ENCODE data around the gene PLEKHG4B.
"Not testable (repeated sequence)": the region's sequence is repeated elsewhere in the genome, so short reads cannot be mapped to it uniquely, and the experiment has no call there.

The PLEKHG4B gene

DNA sequence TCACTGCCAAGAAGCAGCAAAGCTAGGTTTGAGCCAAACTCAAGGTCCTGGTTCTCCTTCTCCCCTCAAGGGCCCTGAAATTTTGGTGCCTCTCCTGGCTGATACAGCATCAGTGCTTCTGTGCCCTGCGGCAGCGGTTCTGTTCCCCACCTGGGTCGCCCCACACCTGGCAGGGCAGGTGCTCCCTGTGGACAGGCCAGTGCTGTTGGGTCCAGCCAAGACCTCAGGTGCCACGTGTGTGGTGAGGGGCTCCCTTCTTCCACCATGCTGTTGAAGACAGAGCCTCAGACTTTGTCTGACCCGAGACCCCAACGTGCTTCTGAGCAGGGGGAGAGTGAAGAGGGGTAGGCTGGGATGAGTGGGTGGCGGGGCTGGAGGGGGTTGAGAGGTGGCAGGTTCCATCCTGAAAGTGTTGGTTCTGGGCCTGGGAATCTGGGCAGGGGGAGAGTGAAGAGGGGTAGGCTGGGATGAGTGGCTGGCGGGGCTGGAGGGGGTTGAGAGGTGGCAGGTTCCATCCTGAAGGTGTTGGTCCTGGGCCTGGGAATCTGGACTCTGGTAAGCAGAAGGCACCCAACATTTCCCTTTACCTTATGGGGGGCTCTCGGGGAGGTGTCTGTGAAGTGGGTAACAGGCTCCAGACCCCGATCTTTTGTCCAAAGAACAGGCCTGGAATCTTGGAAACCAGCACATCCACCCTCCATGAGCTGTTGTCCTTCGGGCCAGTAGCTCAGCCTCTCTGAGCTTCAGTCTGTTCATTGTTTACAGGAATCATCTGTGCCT is 2.3 kb downstream of the PLEKHG4B start:
- no peak for DNase-seq (ENCODE audit: low read depth in 3 of 3)

DNA sequence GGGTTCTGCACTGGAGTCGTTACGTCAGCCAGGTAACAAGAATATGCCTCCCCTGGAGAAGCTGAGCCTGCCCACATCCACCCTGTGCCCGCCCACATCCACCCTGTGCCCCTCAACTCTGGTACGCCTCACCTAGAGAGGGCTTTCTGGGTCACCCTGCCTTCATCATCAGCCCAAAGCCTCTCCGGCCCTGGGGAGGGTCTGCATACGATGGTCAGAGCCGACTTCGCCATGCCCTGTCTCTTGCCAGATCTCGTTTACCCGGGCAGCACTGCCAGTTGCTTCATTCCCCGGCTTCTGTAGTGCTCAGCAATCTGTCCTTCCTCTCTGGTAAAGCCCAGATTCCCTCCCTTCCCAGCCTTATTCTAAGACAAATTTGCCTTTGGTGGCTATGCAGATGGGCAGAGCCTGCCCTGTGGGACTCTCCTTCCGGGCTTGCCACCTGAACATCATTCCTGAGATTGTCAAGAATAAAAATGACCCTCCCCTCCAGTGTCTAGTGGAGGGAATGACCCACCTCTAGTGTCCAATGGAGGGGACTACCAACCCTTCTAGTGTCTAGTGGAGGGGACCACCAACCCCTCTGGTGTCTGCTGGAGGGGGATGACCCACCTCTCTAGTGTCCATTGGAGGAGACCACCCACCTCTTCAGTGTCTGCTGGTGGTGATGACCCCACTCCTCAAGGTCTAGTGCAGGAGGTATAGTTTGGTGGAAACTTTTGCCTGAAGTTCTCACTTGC is 3.4 kb downstream of the PLEKHG4B start:
- DNase-seq (ENCODE audit: low read depth in 3 of 3): no peak

DNA sequence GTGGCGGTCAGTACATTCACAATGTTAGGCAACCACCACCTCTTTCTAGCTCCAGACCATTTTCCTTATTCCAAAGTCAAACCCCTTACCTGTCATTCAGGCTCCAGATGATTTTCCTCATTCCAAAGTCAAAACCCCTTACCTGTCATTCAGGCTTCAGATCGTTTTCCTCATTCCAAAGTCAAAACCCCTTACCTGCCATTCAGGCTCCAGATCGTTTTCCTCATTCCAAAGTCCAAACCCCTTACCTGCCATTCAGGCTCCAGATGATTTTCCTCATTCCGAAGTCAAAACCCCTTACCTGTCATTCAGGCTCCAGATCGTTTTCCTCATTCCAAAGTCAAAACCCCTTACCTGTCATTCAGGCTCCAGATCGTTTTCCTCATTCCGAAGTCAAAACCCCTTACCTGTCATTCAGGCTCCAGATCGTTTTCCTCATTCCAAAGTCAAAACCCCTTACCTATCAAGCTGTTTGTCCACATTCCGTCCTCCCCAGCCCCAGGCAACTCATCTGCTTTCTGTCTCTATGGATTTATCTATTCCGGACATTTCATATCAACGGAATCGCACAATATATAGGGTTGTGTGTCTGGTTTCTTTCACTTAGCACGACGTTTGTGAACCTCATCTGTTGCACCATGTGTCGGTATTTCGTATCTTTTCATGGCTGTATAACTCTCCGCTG is 5.2 kb downstream of the PLEKHG4B start:
- DNase-seq (ENCODE audit: low read depth in 3 of 3): no peak

DNA sequence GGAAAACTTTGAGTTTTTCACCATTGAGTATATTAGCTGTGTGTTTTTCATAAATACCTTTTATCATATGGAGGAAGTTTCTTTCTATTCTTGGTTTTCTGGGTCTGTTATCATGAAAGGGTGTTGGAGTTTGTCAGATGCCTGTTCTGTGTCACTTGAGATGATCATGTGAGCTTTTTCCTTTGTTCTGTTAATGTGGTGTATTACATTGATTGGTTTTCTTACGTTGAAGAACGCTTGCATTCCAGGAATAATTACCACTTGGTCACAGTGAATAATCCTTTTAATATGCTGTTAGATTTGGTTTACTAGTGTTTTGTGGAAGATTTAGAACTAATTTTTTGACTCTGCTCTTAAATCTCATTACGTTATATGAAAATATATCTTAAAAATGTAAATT is 7.8 kb downstream of the PLEKHG4B start:
- no peak for DNase-seq (ENCODE audit: low read depth in 3 of 3)

DNA sequence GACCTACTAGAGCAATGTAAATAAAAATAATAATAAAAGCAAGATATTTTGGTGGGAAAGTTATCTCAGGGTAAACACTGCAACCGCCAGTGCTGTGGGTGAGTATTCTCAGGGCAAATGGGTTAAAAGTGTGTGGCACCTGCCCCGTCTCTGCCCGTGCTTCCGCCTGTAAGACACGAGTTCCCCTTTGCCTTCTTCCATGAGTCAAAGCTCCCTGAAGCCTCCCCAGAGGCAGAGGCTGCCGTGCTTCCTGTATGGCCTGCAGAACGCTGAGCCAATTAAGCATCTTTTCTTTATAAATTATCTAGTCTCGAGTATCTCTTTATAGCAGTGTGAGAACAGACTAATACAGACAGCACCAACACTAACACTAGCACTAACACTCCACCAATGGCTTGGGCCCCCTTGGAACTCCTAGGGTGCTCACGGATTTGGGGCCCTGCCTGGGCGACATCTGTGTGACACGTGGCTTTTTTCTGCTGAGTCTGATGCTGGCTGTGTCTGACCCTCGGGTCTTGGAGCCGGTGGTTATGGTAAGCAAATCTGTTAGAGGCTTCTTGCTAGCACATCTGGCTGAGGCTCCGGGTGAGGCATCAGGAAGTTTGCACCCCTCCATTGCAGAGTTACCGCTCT is 10.6 kb downstream of the PLEKHG4B start:
- no peak for DNase-seq (ENCODE audit: low read depth in 3 of 3)

DNA sequence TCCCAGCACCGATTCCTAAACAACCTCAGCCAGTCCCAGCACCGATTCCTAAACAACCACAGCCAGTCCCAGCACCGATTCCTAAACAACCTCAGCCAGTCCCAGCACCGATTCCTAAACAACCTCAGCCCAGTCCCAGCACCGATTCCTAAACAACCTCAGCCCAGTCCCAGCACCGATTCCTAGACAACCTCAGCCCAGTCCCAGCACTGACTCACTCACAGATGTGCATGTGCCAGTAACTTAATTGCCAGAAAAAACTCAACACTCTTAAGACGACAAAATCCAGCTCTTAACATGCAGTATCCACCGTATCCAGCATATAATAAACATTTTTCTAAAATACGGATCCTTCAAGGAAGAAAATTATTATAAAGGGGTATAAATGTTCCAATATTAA is 12.1 kb downstream of the PLEKHG4B start:
- DNase-seq (ENCODE audit: low read depth in 3 of 3): not testable (repeated sequence)

GRCh38 chr5:104778-105296 is 12.9 kb downstream of the PLEKHG4B start:
- DNase-seq (ENCODE audit: low read depth in 3 of 3): no peak

- no peak for DNase-seq (ENCODE audit: low read depth in 3 of 3)
These were observed 13.6 kb downstream of the PLEKHG4B start for GRCh38 chr5:105504-106070.

DNA sequence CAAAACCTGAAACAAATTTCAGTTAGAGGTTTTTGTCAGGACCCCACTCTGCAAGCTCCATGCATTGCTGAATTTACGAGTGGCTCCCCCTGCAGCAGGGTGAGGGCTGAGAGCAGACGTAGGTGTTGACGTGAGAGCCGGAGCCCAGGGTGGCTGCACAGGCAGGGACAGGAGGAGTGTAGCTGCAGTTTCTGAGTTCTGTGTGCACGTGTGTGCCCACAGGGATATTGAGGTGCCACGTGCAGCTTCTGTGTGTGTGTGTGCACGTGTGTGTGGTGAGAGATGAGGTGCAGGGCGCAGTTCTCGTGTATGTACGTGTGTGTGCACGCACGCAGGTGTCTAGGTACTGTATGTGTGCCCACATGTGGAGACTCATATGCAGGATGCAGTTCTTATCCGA is 14.6 kb downstream of the PLEKHG4B start:
- no peak for DNase-seq (ENCODE audit: low read depth in 3 of 3)

- no peak for DNase-seq (ENCODE audit: low read depth in 3 of 3)
These were observed 15.6 kb downstream of the PLEKHG4B start for GRCh38 chr5:107526-107925.

GRCh38 chr5:109826-110225 is 17.9 kb downstream of the PLEKHG4B start:
- no peak for DNase-seq (ENCODE audit: low read depth in 3 of 3)

- DNase-seq (ENCODE audit: low read depth in 3 of 3): no peak
These were observed 18.4 kb downstream of the PLEKHG4B start for GRCh38 chr5:110270-110888.

- no peak for DNase-seq (ENCODE audit: low read depth in 3 of 3)
These were observed 19.2 kb downstream of the PLEKHG4B start for GRCh38 chr5:111171-111570.

- DNase-seq (ENCODE audit: low read depth in 3 of 3): no peak
These were observed 27.6 kb downstream of the PLEKHG4B start for GRCh38 chr5:119486-120097.

DNA sequence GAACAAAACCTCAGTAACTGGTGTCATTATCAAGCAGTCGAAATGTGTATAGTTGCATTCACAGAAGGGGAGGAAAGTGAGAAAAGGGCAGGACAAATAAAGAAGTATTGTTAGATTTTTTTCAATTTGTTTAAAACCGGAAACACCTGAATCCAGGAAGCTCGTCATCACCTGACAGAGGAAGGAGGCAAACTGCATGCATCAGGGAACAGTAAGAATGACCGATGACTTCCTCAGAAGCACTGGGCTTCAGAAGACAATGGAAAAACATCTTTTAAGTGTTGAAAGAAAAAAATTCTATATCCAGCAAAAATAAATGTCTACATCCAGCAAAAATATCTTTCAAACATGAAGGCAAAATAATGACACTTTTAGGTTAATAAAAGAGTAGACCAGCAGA is 29.5 kb downstream of the PLEKHG4B start:
- no peak for DNase-seq (ENCODE audit: low read depth in 3 of 3)

- DNase-seq (ENCODE audit: low read depth in 3 of 3): no peak
These were observed 33.8 kb downstream of the PLEKHG4B start for GRCh38 chr5:125815-126214.

DNA sequence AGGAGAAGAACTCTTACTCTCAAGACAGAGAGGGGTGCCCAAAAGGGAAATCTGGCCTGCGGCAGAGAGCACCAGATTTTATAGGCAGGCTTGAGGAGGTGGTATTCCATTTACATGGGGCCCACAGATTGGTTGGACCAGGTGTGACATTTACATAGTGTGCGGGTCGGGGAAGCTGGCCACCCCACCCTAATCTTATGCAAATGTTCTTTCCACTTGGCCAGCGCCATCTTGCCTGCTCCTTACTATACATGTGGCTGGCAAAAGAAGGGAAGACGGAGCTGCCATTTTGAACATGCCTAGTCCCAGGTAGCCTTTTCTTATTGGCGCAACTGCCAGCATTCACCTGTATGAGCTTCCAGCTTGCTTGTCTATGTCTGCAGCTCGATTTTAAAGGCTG is 34.8 kb downstream of the PLEKHG4B start:
- no peak for DNase-seq (ENCODE audit: low read depth in 3 of 3)

DNA sequence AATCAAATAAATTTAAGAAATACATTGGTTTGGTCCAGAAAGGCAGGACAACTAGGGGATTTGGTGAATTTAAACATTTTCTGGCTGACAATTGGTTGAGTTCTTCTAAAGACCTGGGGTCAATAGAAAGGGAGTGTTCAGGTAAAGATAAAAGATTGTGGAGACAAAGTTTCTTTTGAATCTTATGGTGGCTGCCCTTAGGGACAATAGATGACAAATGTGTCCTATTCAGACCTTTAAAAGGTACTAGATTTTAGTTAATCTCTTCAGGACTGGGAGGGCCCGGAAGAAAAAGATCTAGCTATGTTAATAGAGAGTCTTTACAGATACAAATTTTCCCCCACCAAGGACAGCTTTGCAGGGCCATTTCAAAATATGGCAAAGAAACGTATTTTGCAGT is 35.9 kb downstream of the PLEKHG4B start:
- no peak for DNase-seq (ENCODE audit: low read depth in 3 of 3)

GRCh38 chr5:128446-128845 is 36.5 kb downstream of the PLEKHG4B start:
- DNase-seq (ENCODE audit: low read depth in 3 of 3): no peak

GRCh38 chr5:129148-129547 is 37.2 kb downstream of the PLEKHG4B start:
- no peak for DNase-seq (ENCODE audit: low read depth in 3 of 3)

DNA sequence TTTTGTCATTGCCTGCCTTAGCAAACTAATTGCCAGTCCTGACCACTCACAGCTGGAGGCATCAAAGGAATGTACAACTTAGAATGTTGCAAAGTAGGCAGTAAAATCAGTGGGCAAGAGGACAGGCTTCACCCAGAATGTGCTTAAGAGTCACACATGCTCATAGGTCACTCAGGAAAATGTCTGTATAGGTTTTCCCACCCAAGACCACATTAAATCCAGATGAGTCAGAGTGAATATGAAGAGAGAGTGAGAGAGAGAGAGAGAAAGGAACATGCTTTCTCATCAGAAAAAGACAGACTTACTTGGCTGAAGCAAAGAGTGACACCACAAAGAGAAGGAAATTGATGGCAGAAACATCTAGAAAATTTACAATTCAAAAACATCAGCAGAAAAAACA is 37.9 kb downstream of the PLEKHG4B start:
- DNase-seq (ENCODE audit: low read depth in 3 of 3): no peak
